ENCODE measurements around the gene TFEB. TPM values are rescaled to one million over a fixed set of nuclear protein-coding genes. Genes with fewer than 3 reads are reported as not detected.

The TFEB gene
- total RNA-seq, 1 experiment from 2014 or later: 16.2 TPM

- POLR2A ChIA-PET: interaction anchor here (0.7 to 0.9 kb wide), 2 partner anchors 16 to 161 kb away, joined by 3 to 4 read pairs; no protein-coding TSS in a partner anchor
- H3K9me3 Mint-ChIP-seq (ENCODE audit: unreplicated experiment): no peaks in the 10 kb centered on the region
- BruUV-seq (replicated peaks): no TSS peak
- no peak overlapping the region for H3K27ac Mint-ChIP-seq (ENCODE audit: low read depth, unreplicated experiment)
- H3K4me3 Mint-ChIP-seq (ENCODE audit: unreplicated experiment): no peak overlapping the region
- intact Hi-C loops (cut with micrococcal nuclease): no loop called here
- H3K27me3 Mint-ChIP-seq (ENCODE audit: insufficient read depth, unreplicated experiment): peaks cover 20% of the 10 kb centered on the region
- CTCF ChIA-PET: interaction anchor here (0.8 to 1.2 kb wide), 4 partner anchors 12 to 381 kb away, joined by 3 to 5 read pairs (median 4); partner anchors contain the start of gene TFEB
- H3K36me3 Mint-ChIP-seq (ENCODE audit: insufficient read depth, unreplicated experiment): no peaks in the 10 kb centered on the region
- peaks cover 10% of the 10 kb centered on the region for H3K4me1 Mint-ChIP-seq (ENCODE audit: insufficient read depth, unreplicated experiment)
- no peak for DNase-seq (ENCODE audit: unreplicated experiment)
- TF ChIP-seq, protein P1, sequence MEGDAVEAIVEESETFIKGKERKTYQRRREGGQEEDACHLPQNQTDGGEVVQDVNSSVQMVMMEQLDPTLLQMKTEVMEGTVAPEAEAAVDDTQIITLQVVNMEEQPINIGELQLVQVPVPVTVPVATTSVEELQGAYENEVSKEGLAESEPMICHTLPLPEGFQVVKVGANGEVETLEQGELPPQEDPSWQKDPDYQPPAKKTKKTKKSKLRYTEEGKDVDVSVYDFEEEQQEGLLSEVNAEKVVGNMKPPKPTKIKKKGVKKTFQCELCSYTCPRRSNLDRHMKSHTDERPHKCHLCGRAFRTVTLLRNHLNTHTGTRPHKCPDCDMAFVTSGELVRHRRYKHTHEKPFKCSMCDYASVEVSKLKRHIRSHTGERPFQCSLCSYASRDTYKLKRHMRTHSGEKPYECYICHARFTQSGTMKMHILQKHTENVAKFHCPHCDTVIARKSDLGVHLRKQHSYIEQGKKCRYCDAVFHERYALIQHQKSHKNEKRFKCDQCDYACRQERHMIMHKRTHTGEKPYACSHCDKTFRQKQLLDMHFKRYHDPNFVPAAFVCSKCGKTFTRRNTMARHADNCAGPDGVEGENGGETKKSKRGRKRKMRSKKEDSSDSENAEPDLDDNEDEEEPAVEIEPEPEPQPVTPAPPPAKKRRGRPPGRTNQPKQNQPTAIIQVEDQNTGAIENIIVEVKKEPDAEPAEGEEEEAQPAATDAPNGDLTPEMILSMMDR (IDR thresholded peaks at IDR 0.05; ENCODE audit: unreplicated experiment): no peak
These were observed 13.1 kb upstream of the TFEB start for GRCh38 chr6:41748542-41748941.

DNA sequence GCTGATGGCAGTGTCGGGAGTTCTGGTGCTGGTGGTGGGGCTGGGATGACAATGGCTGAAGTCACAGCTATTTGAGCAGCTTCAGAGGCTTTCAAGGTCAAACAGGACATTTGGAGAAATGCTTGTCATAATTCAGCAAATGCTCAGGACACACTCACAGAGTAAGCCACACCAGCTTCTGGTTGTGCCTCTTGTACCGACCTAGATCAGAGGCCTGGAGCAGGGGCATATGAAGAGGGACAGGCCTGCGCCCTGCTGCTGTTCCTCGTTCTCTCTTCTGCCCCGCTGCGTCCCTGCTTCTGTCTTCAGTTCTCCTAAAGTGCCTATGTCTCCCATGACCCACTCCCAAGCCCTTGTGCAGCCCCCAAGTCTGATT lies 12.7 kb upstream of the TFEB start:
- Mint-ChIP-seq H3K4me1 (ENCODE audit: insufficient read depth, unreplicated experiment) (peaks cover 10% of the 10 kb centered on the region), H3K27ac (ENCODE audit: low read depth, unreplicated experiment) (no peak overlapping the region), H3K27me3 (ENCODE audit: insufficient read depth, unreplicated experiment) (peaks cover 16% of the 10 kb centered on the region), H3K9me3 (ENCODE audit: unreplicated experiment) (no peaks in the 10 kb centered on the region), H3K36me3 (ENCODE audit: insufficient read depth, unreplicated experiment) (no peaks in the 10 kb centered on the region), H3K4me3 (ENCODE audit: unreplicated experiment) (no peak overlapping the region)
- TF ChIP-seq, protein P1 (IDR thresholded peaks at IDR 0.05; ENCODE audit: unreplicated experiment): no peak
- DNase-seq (ENCODE audit: unreplicated experiment): no peak
- no TSS peak for BruUV-seq (replicated peaks)
- POLR2A ChIA-PET: interaction anchor here (0.6 to 0.9 kb wide), 2 partner anchors 15 to 341 kb away, joined by 3 read pairs; no protein-coding TSS in a partner anchor
- CTCF ChIA-PET: interaction anchor here (0.6 to 1.0 kb wide), 5 partner anchors 12 to 978 kb away, joined by 3 to 5 read pairs (median 3); partner anchors contain the start of gene TFEB
- intact Hi-C loops (cut with micrococcal nuclease): no loop called here

- H3K9me3 Mint-ChIP-seq (ENCODE audit: unreplicated experiment): no peaks in the 10 kb centered on the region
- H3K4me1 Mint-ChIP-seq (ENCODE audit: insufficient read depth, unreplicated experiment): peaks cover 10% of the 10 kb centered on the region
- CTCF ChIA-PET: interaction anchor here (0.6 to 1.7 kb wide), 5 partner anchors 11 to 978 kb away, joined by 3 to 8 read pairs (median 4); partner anchors contain the start of gene TFEB
- no peak within 1 kb of the TSS for H3K4me3 Mint-ChIP-seq (ENCODE audit: unreplicated experiment)
- TF ChIP-seq, protein P1 (IDR thresholded peaks at IDR 0.05; ENCODE audit: unreplicated experiment): no peak
- intact Hi-C loops (cut with micrococcal nuclease): no loop called here
- peaks cover 14% of the 10 kb centered on the region for H3K27me3 Mint-ChIP-seq (ENCODE audit: insufficient read depth, unreplicated experiment)
- H3K27ac Mint-ChIP-seq (ENCODE audit: low read depth, unreplicated experiment): no peak within 1 kb of the TSS
- peak; percentile 79 for DNase-seq (ENCODE audit: unreplicated experiment)
- POLR2A ChIA-PET: interaction anchor here (0.6 to 0.9 kb wide), 2 partner anchors 15 to 342 kb away, joined by 3 read pairs; no protein-coding TSS in a partner anchor
- BruUV-seq (replicated peaks): no TSS peak
- H3K36me3 Mint-ChIP-seq (ENCODE audit: insufficient read depth, unreplicated experiment): no peaks in the 10 kb centered on the region
These were observed 12.1 kb upstream of the TFEB start, which contains the start of gene PGC for GRCh38 chr6:41747256-41748101. Gene PGC (minus strand): TSS chr6:41747397. CDS start chr6:41747334, 63 bp downstream.

DNA sequence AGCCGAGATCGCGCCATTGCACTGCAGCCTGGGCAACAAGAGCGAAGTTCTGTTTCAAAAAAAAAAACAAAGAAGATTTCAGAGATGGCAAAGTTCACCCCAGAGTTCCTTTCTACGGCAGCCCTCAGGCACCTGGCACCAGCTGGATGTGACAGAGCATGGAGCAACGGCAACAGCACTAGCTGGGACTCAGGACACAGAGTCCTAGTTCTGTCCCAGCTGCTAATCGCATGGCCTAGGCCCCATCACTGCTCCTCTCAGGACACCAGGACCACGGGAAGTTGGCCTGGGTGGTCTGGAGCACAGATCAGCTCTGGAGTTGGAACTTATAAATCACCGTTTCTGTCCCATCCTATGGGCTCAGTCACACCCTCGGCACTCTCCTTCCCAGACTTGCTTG lies 10.7 kb upstream of the TFEB start:
- Mint-ChIP-seq H3K27ac (ENCODE audit: low read depth, unreplicated experiment) (no peak overlapping the region), H3K27me3 (ENCODE audit: insufficient read depth, unreplicated experiment) (peaks cover 14% of the 10 kb centered on the region)

More for the DNA sequence above, 10.7 kb upstream of the TFEB start:
- no peak for DNase-seq (ENCODE audit: unreplicated experiment)
- Mint-ChIP-seq H3K36me3 (ENCODE audit: insufficient read depth, unreplicated experiment) (no peaks in the 10 kb centered on the region), H3K9me3 (ENCODE audit: unreplicated experiment) (no peaks in the 10 kb centered on the region), H3K4me3 (ENCODE audit: unreplicated experiment) (no peak overlapping the region), H3K4me1 (ENCODE audit: insufficient read depth, unreplicated experiment) (peaks cover 16% of the 10 kb centered on the region)
- TF ChIP-seq, protein P1 (IDR thresholded peaks at IDR 0.05; ENCODE audit: unreplicated experiment): no peak
- ChIA-PET POLR2A (no interaction called here), CTCF (interaction anchor here (0.7 to 1.7 kb wide), 2 partner anchors 12 to 29 kb away, joined by 4 to 8 read pairs; no protein-coding TSS in a partner anchor)
- intact Hi-C loops (cut with micrococcal nuclease): no loop called here
- BruUV-seq (replicated peaks): no TSS peak
